Duodenal mucosa (tissue), 2 donors: Measurements from ENCODE around the gene SMOC1.

ENCODE experiments used
- H3K27ac ChIP-seq: one replicate; pipeline ENCODE4 v1.7.0; 2013; ENCODE audit warnings: low read depth, low read length
- H3K27me3 ChIP-seq, 2 donors: one replicate each; pipeline ENCODE4 v1.7.0; 2013; ENCODE audit warnings: low read length in 2 of 2, control low read depth in 1 of 2; ENCODE audit not compliant: insufficient read depth in 2 of 2, control insufficient read depth in 1 of 2
- H3K36me3 ChIP-seq, 2 donors: one replicate each; pipeline ENCODE4 v1.7.0; 2013; ENCODE audit warnings: low read length in 2 of 2, control low read depth in 1 of 2; ENCODE audit not compliant: insufficient read depth in 2 of 2, control insufficient read depth in 1 of 2
- H3K4me1 ChIP-seq, 2 donors: one replicate each; pipeline ENCODE4 v1.7.0; 2013; ENCODE audit warnings: low read length in 2 of 2, control low read depth in 1 of 2; ENCODE audit not compliant: insufficient read depth in 2 of 2, control insufficient read depth in 1 of 2
- H3K4me3 ChIP-seq, 2 donors: one replicate each; pipeline ENCODE4 v1.7.0; 2013; ENCODE audit warnings: low read length in 2 of 2, low read depth in 1 of 2
- H3K9ac ChIP-seq, 2 donors: one replicate each; pipeline ENCODE4 v1.7.0; 2013; ENCODE audit warnings: low read length in 2 of 2, low read depth in 1 of 2
- H3K9me3 ChIP-seq, 2 donors: one replicate each; pipeline ENCODE4 v1.7.0; 2013; ENCODE audit warnings: low read length in 2 of 2, control low read depth in 1 of 2; ENCODE audit not compliant: control insufficient read depth in 1 of 2

SMOC1 gene

GRCh38 chr14:70027785-70028428 lies 148.7 kb downstream of the SMOC1 start:
- Histone ChIP-seq H3K4me3 (no peak overlapping the region), H3K4me1 (no peaks in the 10 kb centered on the region), H3K27ac (no peak overlapping the region), H3K27me3 (no peaks in the 10 kb centered on the region), H3K9ac (no peak overlapping the region), H3K36me3 (no peaks in the 10 kb centered on the region), H3K9me3 (no peaks in the 10 kb centered on the region)

- H3K4me1 ChIP-seq = no peaks in the 10 kb centered on the region
- no peaks in the 10 kb centered on the region for H3K27me3 ChIP-seq
- H3K4me3 ChIP-seq = no peak overlapping the region
- no peak overlapping the region for H3K27ac ChIP-seq
- no peaks in the 10 kb centered on the region for H3K9me3 ChIP-seq
- no peak overlapping the region for H3K9ac ChIP-seq
- no peaks in the 10 kb centered on the region for H3K36me3 ChIP-seq
These were observed 150.3 kb downstream of the SMOC1 start for GRCh38 chr14:70029296-70030132.

GRCh38 chr14:70032016-70032415 lies 152.8 kb downstream of the SMOC1 start:
- H3K36me3 ChIP-seq = no peaks in the 10 kb centered on the region
- no peaks in the 10 kb centered on the region for H3K4me1 ChIP-seq
- H3K9ac ChIP-seq = no peak overlapping the region
- no peaks in the 10 kb centered on the region for H3K9me3 ChIP-seq
- no peaks in the 10 kb centered on the region for H3K27me3 ChIP-seq
- no peak overlapping the region for H3K4me3 ChIP-seq
- no peak overlapping the region for H3K27ac ChIP-seq

GRCh38 chr14:70032447-70032846 lies 153.2 kb downstream of the SMOC1 start:
- Histone ChIP-seq H3K27ac (no peak overlapping the region), H3K4me1 (no peaks in the 10 kb centered on the region), H3K4me3 (no peak overlapping the region), H3K9ac (no peak overlapping the region), H3K36me3 (no peaks in the 10 kb centered on the region), H3K9me3 (no peaks in the 10 kb centered on the region), H3K27me3 (no peaks in the 10 kb centered on the region)

- Histone ChIP-seq H3K27me3 (no peaks in the 10 kb centered on the region), H3K4me3 (no peak overlapping the region), H3K9ac (no peak overlapping the region), H3K36me3 (no peaks in the 10 kb centered on the region), H3K9me3 (no peaks in the 10 kb centered on the region), H3K4me1 (no peaks in the 10 kb centered on the region), H3K27ac (no peak overlapping the region)
These were observed 153.9 kb downstream of the SMOC1 start for GRCh38 chr14:70033116-70033515.

GRCh38 chr14:70033561-70033960 lies 154.3 kb downstream of the SMOC1 start:
- no peaks in the 10 kb centered on the region for H3K36me3 ChIP-seq
- H3K4me3 ChIP-seq = no peak overlapping the region
- no peaks in the 10 kb centered on the region for H3K9me3 ChIP-seq
- H3K9ac ChIP-seq = no peak overlapping the region
- H3K27me3 ChIP-seq = no peaks in the 10 kb centered on the region
- no peak overlapping the region for H3K27ac ChIP-seq
- H3K4me1 ChIP-seq = no peaks in the 10 kb centered on the region

- Histone ChIP-seq H3K27me3 (no peaks in the 10 kb centered on the region), H3K4me3 (no peak overlapping the region), H3K36me3 (no peaks in the 10 kb centered on the region), H3K4me1 (no peaks in the 10 kb centered on the region), H3K27ac (no peak overlapping the region), H3K9me3 (no peaks in the 10 kb centered on the region), H3K9ac (no peak overlapping the region)
These were observed 155.0 kb downstream of the SMOC1 start for GRCh38 chr14:70034257-70034656.

- H3K27me3 ChIP-seq = no peaks in the 10 kb centered on the region
- H3K27ac ChIP-seq = no peak overlapping the region
- no peaks in the 10 kb centered on the region for H3K9me3 ChIP-seq
- no peaks in the 10 kb centered on the region for H3K4me1 ChIP-seq
- no peak overlapping the region for H3K4me3 ChIP-seq
- no peak overlapping the region for H3K9ac ChIP-seq
- H3K36me3 ChIP-seq = no peaks in the 10 kb centered on the region
These were observed 157.4 kb downstream of the SMOC1 start for GRCh38 chr14:70036665-70037064.

GRCh38 chr14:70043001-70043400 lies 163.8 kb downstream of the SMOC1 start:
- Histone ChIP-seq H3K27ac (no peak overlapping the region), H3K4me1 (peaks cover 0 to 5% of the 10 kb centered on the region in 2 donors), H3K36me3 (no peaks in the 10 kb centered on the region), H3K4me3 (no peak overlapping the region), H3K9me3 (no peaks in the 10 kb centered on the region), H3K27me3 (no peaks in the 10 kb centered on the region), H3K9ac (no peak overlapping the region)

- Histone ChIP-seq H3K9me3 (no peaks in the 10 kb centered on the region), H3K27ac (no peak overlapping the region), H3K4me1 (peaks cover 0 to 5% of the 10 kb centered on the region in 2 donors), H3K9ac (no peak overlapping the region), H3K27me3 (peaks cover 0 to 2% of the 10 kb centered on the region in 2 donors), H3K4me3 (no peak overlapping the region), H3K36me3 (no peaks in the 10 kb centered on the region)
These were observed 166.1 kb downstream of the SMOC1 start for GRCh38 chr14:70045310-70045709.
